ENCODE measurements around the gene TFF2. TPM values are rescaled to one million over a fixed set of nuclear protein-coding genes. Genes with fewer than 3 reads are reported as not detected.

TFF2 gene
- total and polyA plus RNA-seq, 9 donors: 0.26 to 0.49 TPM; not detected in 7

GRCh38 chr21:42324896-42325295, 25.9 kb downstream of the TFF2 start:
- no peak overlapping the region for H3K4me3 ChIP-seq (ENCODE audit: low read length)
- H3K36me3 ChIP-seq (ENCODE audit: control insufficient read depth, insufficient read depth, low read length): no peaks in the 10 kb centered on the region
- no peaks in the 10 kb centered on the region for H3K4me1 ChIP-seq (ENCODE audit: control insufficient read depth, insufficient read depth, low read length)
- H3K27ac ChIP-seq (ENCODE audit: low read length): no peak overlapping the region
- no peaks in the 10 kb centered on the region for H3K9me3 ChIP-seq (replicated peaks; ENCODE audit: control insufficient read depth, low read depth, low read length)
- H3K27me3 ChIP-seq (ENCODE audit: control insufficient read depth, insufficient read depth, low read length): peaks cover 2% of the 10 kb centered on the region
- DNase-seq: no peak
- WGBS (ENCODE audit: insufficient coverage): 83% methylated on average over 5 of the region's 6 CpGs

- DNase-seq: no peak
- Histone ChIP-seq H3K27me3 (ENCODE audit: control insufficient read depth, insufficient read depth, low read length) (peaks cover 3% of the 10 kb centered on the region), H3K27ac (ENCODE audit: low read length) (no peak overlapping the region), H3K36me3 (ENCODE audit: control insufficient read depth, insufficient read depth, low read length) (no peaks in the 10 kb centered on the region), H3K4me3 (ENCODE audit: low read length) (no peak overlapping the region), H3K9me3 (replicated peaks; ENCODE audit: control insufficient read depth, low read depth, low read length) (no peaks in the 10 kb centered on the region), H3K4me1 (ENCODE audit: control insufficient read depth, insufficient read depth, low read length) (peaks cover 4% of the 10 kb centered on the region)
- WGBS (ENCODE audit: insufficient coverage): 77% methylated on average over 4 of the region's 4 CpGs
These were observed 28.9 kb downstream of the TFF2 start for GRCh38 chr21:42321845-42322244.

- no peak for DNase-seq
- H3K9me3 ChIP-seq (replicated peaks; ENCODE audit: control insufficient read depth, low read depth, low read length): no peaks in the 10 kb centered on the region
- H3K4me1 ChIP-seq (ENCODE audit: control insufficient read depth, insufficient read depth, low read length): peaks cover 4% of the 10 kb centered on the region
- WGBS (ENCODE audit: insufficient coverage): 86% methylated on average over 9 of the region's 10 CpGs
- H3K4me3 ChIP-seq (ENCODE audit: low read length): no peak overlapping the region
- H3K36me3 ChIP-seq (ENCODE audit: control insufficient read depth, insufficient read depth, low read length): no peaks in the 10 kb centered on the region
- H3K27ac ChIP-seq (ENCODE audit: low read length): no peak overlapping the region
- peaks cover 6% of the 10 kb centered on the region for H3K27me3 ChIP-seq (ENCODE audit: control insufficient read depth, insufficient read depth, low read length)
These were observed 29.6 kb downstream of the TFF2 start for GRCh38 chr21:42321231-42321630.

- Histone ChIP-seq H3K36me3 (ENCODE audit: control insufficient read depth, insufficient read depth, low read length) (no peaks in the 10 kb centered on the region), H3K27me3 (ENCODE audit: control insufficient read depth, insufficient read depth, low read length) (peaks cover 6% of the 10 kb centered on the region), H3K27ac (ENCODE audit: low read length) (no peak overlapping the region), H3K4me3 (ENCODE audit: low read length) (no peak overlapping the region), H3K9me3 (replicated peaks; ENCODE audit: control insufficient read depth, low read depth, low read length) (no peaks in the 10 kb centered on the region), H3K4me1 (ENCODE audit: control insufficient read depth, insufficient read depth, low read length) (peaks cover 4% of the 10 kb centered on the region)
- WGBS (ENCODE audit: insufficient coverage): 80% methylated on average over 6 of the region's 8 CpGs
- DNase-seq: no peak
These were observed 30.0 kb downstream of the TFF2 start for GRCh38 chr21:42320791-42321190.

DNA sequence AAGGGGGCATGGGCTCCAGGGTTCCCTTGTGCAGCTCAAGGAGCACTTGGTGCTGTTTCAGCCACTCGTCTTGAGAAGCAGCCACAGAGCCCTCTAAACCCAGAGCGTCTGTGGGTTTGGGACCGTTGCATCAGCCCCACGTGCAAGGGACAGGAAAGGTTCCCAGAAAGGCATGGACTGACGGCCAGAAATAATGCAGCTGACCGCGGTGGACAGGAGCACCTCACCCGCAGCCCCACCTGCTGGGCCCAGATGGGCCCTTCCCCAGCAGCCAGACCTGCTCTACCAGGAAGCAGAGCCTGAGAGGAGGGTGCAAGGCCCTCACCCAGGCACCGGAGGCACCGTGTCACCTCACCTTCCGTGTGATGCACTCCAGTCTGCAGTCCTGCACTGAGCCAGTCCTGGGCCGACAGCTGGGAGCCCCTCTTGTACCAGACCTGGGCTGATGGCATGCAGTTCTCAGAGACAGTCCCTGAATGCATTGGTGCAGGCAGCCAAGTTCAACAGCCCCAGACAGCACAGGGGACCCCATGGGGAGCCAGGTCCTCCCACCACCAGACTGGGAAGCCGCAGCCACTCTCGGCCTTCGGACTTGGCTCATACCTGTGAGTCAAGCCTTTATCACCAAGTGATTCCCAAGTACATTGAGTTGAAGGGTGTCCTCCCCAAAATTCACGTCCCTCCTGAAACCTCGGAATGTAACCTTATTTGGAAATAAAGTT, 30.8 kb downstream of the TFF2 start:
- peaks cover 6% of the 10 kb centered on the region for H3K27me3 ChIP-seq (ENCODE audit: control insufficient read depth, insufficient read depth, low read length)
- WGBS (ENCODE audit: insufficient coverage): 57% methylated on average over 12 of the region's 17 CpGs
- no peaks in the 10 kb centered on the region for H3K36me3 ChIP-seq (ENCODE audit: control insufficient read depth, insufficient read depth, low read length)
- peaks cover 10% of the 10 kb centered on the region for H3K4me1 ChIP-seq (ENCODE audit: control insufficient read depth, insufficient read depth, low read length)
- DNase-seq: no peak
- H3K4me3 ChIP-seq (ENCODE audit: low read length): no peak overlapping the region
- no peaks in the 10 kb centered on the region for H3K9me3 ChIP-seq (replicated peaks; ENCODE audit: control insufficient read depth, low read depth, low read length)
- H3K27ac ChIP-seq (ENCODE audit: low read length): no peak overlapping the region

DNA sequence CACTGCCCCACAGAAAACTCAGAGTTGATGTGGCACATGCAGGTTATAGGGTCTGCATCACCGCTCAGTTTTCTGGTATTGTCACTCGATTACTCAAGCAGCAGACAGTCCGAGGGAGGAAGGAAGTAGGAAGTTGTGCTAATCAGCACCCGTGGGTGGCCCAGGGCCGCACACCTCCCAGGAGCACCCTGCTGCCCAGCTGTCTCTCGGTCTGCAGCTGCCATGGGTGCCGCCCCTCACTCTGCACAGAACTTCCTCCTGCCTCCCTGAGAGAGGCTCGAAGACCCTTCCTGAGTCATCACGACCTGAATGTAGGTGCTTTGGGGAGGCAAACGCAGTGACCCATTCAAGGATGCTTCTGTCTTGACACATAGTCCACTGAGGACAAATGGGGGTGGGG, 31.4 kb downstream of the TFF2 start:
- DNase-seq: no peak
- H3K27ac ChIP-seq (ENCODE audit: low read length): no peak overlapping the region
- H3K36me3 ChIP-seq (ENCODE audit: control insufficient read depth, insufficient read depth, low read length): no peaks in the 10 kb centered on the region
- H3K9me3 ChIP-seq (replicated peaks; ENCODE audit: control insufficient read depth, low read depth, low read length): no peaks in the 10 kb centered on the region
- no peak overlapping the region for H3K4me3 ChIP-seq (ENCODE audit: low read length)
- 73% methylated on average over 6 of the region's 10 CpGs for WGBS (ENCODE audit: insufficient coverage)
- peaks cover 10% of the 10 kb centered on the region for H3K4me1 ChIP-seq (ENCODE audit: control insufficient read depth, insufficient read depth, low read length)
- H3K27me3 ChIP-seq (ENCODE audit: control insufficient read depth, insufficient read depth, low read length): peaks cover 6% of the 10 kb centered on the region

DNA sequence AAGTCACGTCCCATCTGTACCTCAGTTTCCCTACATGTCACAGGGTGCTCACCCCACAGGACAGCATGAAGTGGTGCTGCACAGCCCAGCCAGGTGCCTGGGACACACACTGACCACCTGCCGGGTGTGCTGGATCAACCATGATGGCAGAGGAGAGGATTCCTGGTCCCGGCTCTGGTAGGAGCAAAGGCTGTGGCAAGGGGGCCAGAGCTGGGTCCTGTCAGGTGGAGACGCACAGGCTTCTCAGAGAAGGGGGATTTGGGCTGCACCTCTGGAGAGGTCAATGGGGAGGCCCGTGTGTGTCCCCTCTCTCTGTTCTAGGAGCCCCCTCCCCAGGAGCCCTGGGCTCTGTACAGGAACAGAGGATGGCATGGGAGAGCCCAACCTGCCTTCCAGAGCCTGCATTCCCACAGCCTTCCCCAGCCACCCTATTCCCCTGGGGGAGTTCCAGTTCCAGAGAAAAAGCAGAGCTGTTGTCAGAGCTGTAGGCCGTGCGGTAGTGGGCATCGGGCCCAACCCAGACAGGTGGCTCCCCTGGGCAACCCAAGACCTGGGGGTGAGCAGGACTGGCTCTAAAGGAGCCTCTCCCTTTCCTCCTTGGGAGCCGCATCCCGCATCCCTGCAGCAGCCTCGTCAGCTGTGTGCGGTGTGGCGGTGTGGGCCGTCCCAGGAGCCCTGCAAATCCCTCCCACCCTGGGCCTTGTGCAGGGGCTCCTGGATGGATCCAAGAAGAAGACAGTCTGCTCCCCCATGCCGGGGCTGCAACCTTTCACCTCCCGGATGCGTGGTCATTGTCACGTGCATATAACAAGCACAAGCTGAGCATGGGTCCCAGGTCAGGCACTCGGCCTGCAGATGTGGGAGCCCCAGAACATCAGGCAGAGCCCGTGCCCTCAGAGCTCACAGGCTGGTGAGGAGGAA, 32.7 kb downstream of the TFF2 start:
- Histone ChIP-seq H3K27ac (ENCODE audit: low read length) (no peak overlapping the region), H3K36me3 (ENCODE audit: control insufficient read depth, insufficient read depth, low read length) (no peaks in the 10 kb centered on the region), H3K4me3 (ENCODE audit: low read length) (no peak overlapping the region), H3K9me3 (replicated peaks; ENCODE audit: control insufficient read depth, low read depth, low read length) (no peaks in the 10 kb centered on the region), H3K27me3 (ENCODE audit: control insufficient read depth, insufficient read depth, low read length) (peaks cover 6% of the 10 kb centered on the region), H3K4me1 (ENCODE audit: control insufficient read depth, insufficient read depth, low read length) (peaks cover 20% of the 10 kb centered on the region)
- no peak for DNase-seq
- 66% methylated on average over 14 of the region's 20 CpGs for WGBS (ENCODE audit: insufficient coverage)

DNA sequence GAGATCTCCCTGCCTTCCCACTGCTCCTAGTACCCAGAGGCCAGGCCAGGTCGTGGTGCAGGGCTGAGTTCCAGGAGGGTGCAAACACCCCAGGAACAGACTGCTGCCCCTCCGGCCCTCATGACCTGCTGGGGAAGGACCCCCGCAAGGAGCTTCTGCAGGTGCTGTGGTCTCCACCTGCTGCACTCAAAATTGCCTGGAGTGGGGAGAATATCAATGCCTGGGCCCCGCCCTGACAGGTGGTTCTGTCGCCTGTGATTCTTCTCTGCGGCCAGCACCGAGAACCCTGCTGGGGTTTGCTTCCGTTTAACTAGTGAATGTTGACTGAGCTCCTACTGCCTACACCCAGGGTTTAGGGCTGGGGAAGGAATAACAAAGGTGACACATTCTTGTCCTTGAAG, 33.5 kb downstream of the TFF2 start:
- WGBS (ENCODE audit: insufficient coverage): 78% methylated on average over 4 of the region's 8 CpGs
- Histone ChIP-seq H3K9me3 (replicated peaks; ENCODE audit: control insufficient read depth, low read depth, low read length) (no peaks in the 10 kb centered on the region), H3K27me3 (ENCODE audit: control insufficient read depth, insufficient read depth, low read length) (peaks cover 4% of the 10 kb centered on the region), H3K4me3 (ENCODE audit: low read length) (no peak overlapping the region), H3K36me3 (ENCODE audit: control insufficient read depth, insufficient read depth, low read length) (no peaks in the 10 kb centered on the region), H3K4me1 (ENCODE audit: control insufficient read depth, insufficient read depth, low read length) (peaks cover 26% of the 10 kb centered on the region), H3K27ac (ENCODE audit: low read length) (no peak overlapping the region)
- DNase-seq: no peak

DNA sequence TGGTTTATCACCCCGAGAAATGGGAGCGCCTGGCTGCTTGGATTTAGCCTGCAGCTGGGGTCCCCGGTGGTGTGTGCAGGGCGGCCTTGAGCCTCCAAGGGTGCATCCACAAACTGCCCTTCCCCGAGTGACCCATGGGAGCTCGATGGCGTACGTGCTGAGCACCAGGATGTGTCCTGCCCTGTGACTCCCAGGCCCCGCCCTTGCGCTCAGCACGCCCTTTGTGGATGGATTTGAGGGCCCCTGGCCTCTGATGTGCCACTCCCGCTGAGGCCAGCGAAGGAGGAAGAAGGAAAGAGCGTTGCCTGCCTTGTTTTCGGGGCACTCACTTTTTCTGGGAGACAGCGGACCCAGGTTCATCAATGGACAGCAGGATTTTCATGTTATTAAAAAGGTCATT, 33.9 kb downstream of the TFF2 start:
- Histone ChIP-seq H3K9me3 (replicated peaks; ENCODE audit: control insufficient read depth, low read depth, low read length) (no peaks in the 10 kb centered on the region), H3K36me3 (ENCODE audit: control insufficient read depth, insufficient read depth, low read length) (no peaks in the 10 kb centered on the region), H3K4me3 (ENCODE audit: low read length) (no peak overlapping the region), H3K4me1 (ENCODE audit: control insufficient read depth, insufficient read depth, low read length) (peaks cover 28% of the 10 kb centered on the region), H3K27me3 (ENCODE audit: control insufficient read depth, insufficient read depth, low read length) (peaks cover 4% of the 10 kb centered on the region), H3K27ac (ENCODE audit: low read length) (no peak overlapping the region)
- WGBS (ENCODE audit: insufficient coverage): 88% methylated on average over 16 of the region's 16 CpGs
- DNase-seq: no peak

DNA sequence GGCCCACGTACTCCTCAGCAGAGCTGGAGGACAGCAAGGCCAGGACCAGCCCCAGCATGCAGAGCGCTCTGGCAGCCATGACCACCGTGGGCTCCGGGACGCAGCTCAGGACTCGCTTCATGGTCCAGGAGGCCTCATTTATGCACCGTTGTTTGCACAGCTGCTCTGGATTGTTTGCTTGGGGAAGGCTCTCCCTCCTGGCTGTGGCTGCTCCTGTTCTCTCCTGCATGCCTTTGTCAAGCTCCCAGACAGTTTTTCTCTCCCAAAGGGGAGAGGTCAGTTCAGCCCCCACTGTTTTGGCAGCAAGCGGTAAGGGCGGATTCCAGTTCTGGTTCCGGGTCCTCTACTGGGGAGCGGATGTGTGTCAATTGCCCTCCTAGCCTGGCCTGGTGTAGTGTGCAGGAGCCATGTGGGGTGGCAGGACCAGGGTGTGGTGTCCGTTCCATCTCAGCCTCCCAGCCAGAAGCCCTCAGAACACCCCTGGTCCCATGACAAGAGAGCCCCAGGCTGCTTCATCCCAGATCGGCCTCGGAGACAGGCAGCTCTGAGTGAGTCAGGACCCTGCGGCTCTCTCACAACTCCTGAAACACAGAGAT, 35.4 kb downstream of the TFF2 start, which contains the start of gene TFF3:
TSS of gene TFF3 (minus strand) at position 114 of the 596 bp plus-strand sequence. CDS start at position 79, 35 bp downstream.
- peak; percentile 65 for DNase-seq
- Histone ChIP-seq H3K9me3 (replicated peaks; ENCODE audit: control insufficient read depth, low read depth, low read length) (no peaks in the 10 kb centered on the region), H3K36me3 (ENCODE audit: control insufficient read depth, insufficient read depth, low read length) (no peaks in the 10 kb centered on the region), H3K27ac (ENCODE audit: low read length) (no peak within 1 kb of the TSS), H3K4me3 (ENCODE audit: low read length) (no peak within 1 kb of the TSS), H3K4me1 (ENCODE audit: control insufficient read depth, insufficient read depth, low read length) (peaks cover 41% of the 10 kb centered on the region), H3K27me3 (ENCODE audit: control insufficient read depth, insufficient read depth, low read length) (peaks cover 4% of the 10 kb centered on the region)
- WGBS (ENCODE audit: insufficient coverage): 38% methylated on average over 8 of the region's 15 CpGs

Measured in muscle of leg (tissue), 11 donors.